Activated naive CD4-positive, alpha-beta T cell treated with anti-CD3 and anti-CD28 coated beads, Interleukin-2, amount 10 ng/mL, durations not matched to agents 7 days and 5 days (primary cell): Measurements from ENCODE around the gene ADAT3.
"Not testable (repeated sequence)": the region's sequence is repeated elsewhere in the genome, so short reads cannot be mapped to it uniquely, and the experiment has no call there.

ENCODE experiments used
- CTCF ChIA-PET: fragments of 350-600 bp; sonication (Branson Sonifier 250); formaldehyde crosslinking; loops from one replicate; lab custom pipeline; 2021; ENCODE audit warnings: antibody characterized with exemption; lab: Charles Lee
- DNase-seq: peaks from one replicate; pipeline ENCODE4 v3.0.0-alpha.2; 2020
- H3K27ac Mint-ChIP-seq: one replicate; pipeline ENCODE4 v1.8.0; 2021; ENCODE audit warnings: mild to moderate bottlenecking, moderate library complexity, mixed read lengths
- H3K27me3 Mint-ChIP-seq: one replicate; pipeline ENCODE4 v1.8.0; 2021; ENCODE audit warnings: mild to moderate bottlenecking, mixed read lengths
- H3K36me3 Mint-ChIP-seq: one replicate; pipeline ENCODE4 v1.8.0; 2021; ENCODE audit warnings: mixed read lengths
- H3K4me1 Mint-ChIP-seq: one replicate; pipeline ENCODE4 v1.8.0; 2021; ENCODE audit warnings: mixed read lengths
- H3K4me3 Mint-ChIP-seq: one replicate; pipeline ENCODE4 v1.8.0; 2021; ENCODE audit warnings: mild to moderate bottlenecking, moderate library complexity, mixed read lengths
- H3K9me3 Mint-ChIP-seq: one replicate; pipeline ENCODE4 v1.8.0; 2021; ENCODE audit warnings: mixed read lengths

Gene ADAT3

DNA sequence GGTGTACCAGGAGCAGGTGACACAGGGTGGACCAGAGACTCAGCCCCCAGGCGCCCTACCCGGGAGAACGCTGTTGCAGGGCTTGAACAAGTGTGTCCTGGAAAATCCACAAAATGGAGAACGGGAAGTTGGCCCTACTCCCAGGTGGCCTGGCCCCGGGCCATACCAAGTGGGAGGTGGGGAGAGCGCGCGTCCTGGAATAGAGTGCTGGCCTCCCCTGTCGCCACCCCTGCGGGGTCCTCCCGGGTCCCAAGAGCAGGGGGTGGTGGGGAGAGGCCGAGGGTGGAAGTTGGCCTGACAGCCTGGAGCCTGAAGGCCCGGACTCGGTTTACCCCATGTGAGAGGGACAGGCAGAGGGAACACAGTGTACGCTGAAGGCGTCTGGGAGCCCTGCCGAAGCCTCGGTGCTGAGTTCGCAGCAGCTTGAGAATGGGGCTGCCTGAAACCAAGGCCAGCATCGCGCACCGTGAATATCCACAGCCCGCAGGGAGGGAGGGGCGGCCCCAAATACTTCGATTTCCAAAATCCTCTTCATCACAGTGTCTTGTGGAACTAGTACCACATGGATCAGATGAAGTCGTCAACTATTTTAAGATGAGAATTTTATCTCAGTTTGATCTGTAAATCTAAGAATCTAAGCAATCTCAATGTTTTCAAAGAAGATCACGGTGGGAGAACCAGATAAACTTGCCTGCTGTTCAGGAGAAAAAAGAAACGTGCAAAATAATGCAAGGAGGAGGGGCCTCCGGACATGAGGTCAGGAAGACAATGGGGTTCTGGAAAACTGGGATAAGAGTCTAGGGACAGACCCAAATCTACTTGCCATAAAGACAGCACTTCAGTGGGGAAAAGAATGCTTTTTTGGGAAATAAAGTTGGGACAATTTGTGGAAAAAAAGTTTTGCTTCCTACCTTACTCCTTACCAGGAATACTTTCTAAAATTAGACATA is 31.4 kb upstream of the ADAT3 start:
- DNase-seq: no peak
- peaks cover 44% of the 10 kb centered on the region for H3K4me1 Mint-ChIP-seq
- H3K4me3 Mint-ChIP-seq: peak overlapping the region; percentile 100
- CTCF ChIA-PET: interaction anchor here (1.3 to 2.6 kb wide), 2 partner anchors 8 to 9 kb away, joined by 3 to 15 read pairs; no protein-coding TSS in a partner anchor
- no peaks in the 10 kb centered on the region for H3K9me3 Mint-ChIP-seq
- H3K36me3 Mint-ChIP-seq: peaks cover 36% of the 10 kb centered on the region
- H3K27me3 Mint-ChIP-seq: peaks cover 4% of the 10 kb centered on the region
- peak overlapping the region; percentile 98 for H3K27ac Mint-ChIP-seq

DNA sequence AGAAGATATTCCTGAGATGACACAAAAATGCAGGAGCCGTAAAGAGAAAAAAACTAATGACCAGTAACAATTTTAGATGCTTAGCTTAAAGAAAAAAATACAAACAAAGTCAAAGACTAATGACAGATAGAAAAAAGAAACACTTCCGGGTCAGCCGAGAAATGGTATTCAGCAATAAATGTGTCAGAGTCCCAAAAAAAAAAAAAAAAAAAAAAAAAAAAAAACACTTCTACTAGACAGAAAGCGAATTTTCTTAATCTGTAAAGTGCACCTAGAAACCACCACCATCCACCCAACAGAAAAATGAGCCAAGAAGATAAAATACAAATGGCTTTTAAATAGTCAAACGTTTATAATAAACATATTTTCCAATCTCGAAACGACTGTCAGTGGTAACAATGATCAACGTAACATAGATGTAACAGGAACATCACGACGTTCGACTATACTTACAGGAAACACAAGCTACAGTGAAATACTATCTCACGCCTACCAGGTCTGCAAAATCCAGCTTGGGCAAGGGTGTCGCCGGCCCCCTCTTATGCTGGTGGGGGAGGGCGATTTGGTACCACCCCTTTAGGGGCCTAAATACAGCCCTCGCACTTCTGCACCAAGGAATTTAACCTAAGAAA is 30.5 kb upstream of the ADAT3 start:
- no peak for DNase-seq
- Mint-ChIP-seq H3K4me3 (peak overlapping the region; percentile 100), H3K9me3 (no peaks in the 10 kb centered on the region), H3K27ac (peak overlapping the region; percentile 98), H3K4me1 (peaks cover 36% of the 10 kb centered on the region), H3K27me3 (peaks cover 4% of the 10 kb centered on the region), H3K36me3 (peaks cover 35% of the 10 kb centered on the region)
- CTCF ChIA-PET: interaction anchor here (0.9 to 2.6 kb wide), 4 partner anchors 9 to 23 kb away, joined by 3 to 15 read pairs (median 4); no protein-coding TSS in a partner anchor

DNA sequence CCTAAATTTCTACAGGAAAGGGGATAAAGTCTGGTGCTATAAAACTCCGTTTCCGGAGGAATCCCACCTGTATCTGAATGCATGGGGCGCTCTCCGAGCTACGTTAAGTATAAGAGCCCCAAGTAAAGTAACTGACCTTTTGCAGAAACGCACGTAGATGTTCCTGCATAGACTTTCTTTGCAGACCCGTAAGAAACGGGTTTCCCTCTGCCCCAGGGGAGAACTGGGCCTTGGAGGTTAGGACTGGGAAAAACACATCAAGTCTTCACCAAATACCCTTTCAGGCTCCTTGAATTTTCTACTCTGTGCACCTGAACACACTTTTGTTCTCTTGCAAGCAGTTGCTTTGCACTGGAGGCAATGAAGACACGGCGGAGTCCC is 29.9 kb upstream of the ADAT3 start:
- H3K4me1 Mint-ChIP-seq: peaks cover 35% of the 10 kb centered on the region
- H3K27ac Mint-ChIP-seq: peak overlapping the region; percentile 98
- CTCF ChIA-PET: interaction anchor here (0.9 to 2.6 kb wide), 4 partner anchors 9 to 22 kb away, joined by 3 to 15 read pairs (median 4); no protein-coding TSS in a partner anchor
- not testable (repeated sequence) for DNase-seq, H3K9me3 Mint-ChIP-seq, H3K27me3 Mint-ChIP-seq
- peaks cover 37% of the 10 kb centered on the region for H3K36me3 Mint-ChIP-seq
- H3K4me3 Mint-ChIP-seq: peak overlapping the region; percentile 100

DNA sequence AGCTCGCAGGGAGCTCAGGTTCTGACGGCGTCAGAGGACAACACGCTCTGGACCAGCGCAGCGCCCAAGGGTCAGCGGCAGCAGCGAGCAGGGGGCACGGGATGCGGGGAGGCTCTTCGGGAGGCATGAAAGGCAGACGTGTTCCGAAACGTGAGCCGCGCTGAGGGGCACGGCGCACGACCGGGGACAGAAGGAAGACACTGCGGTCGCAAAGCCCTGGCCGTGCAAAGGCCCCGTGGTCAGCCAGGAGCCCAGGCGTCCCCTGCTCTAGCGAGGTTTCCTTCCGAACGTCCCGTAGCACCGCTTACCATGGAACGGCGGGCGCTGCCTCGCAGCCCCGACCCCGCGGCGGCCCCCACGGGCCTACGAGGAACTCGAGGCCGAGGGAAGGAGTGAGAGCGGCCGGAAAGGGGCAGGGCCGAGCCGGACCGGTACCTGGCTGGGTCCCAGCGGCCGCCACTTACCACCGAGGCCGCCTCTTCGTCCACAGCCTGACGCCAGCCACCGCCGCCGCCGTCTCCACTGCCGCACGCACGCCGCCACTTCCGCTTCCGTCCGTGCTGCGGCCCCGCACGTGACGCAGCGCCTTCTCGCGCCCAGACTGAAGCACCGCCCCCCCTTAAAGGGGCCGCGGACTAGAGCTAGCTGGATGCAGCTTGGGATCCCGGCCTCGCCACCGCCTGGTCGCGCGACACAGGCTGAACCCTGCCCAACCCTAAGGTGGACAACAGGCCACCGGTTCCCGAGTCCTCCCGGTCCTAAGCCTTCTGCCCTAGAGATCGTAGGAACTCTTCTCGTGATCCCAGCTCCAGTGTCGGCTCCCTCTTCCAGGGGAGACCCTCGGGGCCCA is 29.3 kb upstream of the ADAT3 start:
- CTCF ChIA-PET: interaction anchor here (0.9 to 2.6 kb wide), 6 partner anchors 9 to 22 kb away, joined by 3 to 15 read pairs (median 4); no protein-coding TSS in a partner anchor
- H3K9me3 Mint-ChIP-seq: no peaks in the 10 kb centered on the region
- H3K4me3 Mint-ChIP-seq: peak overlapping the region; percentile 100
- peak; percentile 92 for DNase-seq
- H3K27me3 Mint-ChIP-seq: peaks cover 4% of the 10 kb centered on the region
- peaks cover 35% of the 10 kb centered on the region for H3K4me1 Mint-ChIP-seq
- peak overlapping the region; percentile 98 for H3K27ac Mint-ChIP-seq
- H3K36me3 Mint-ChIP-seq: peaks cover 33% of the 10 kb centered on the region

DNA sequence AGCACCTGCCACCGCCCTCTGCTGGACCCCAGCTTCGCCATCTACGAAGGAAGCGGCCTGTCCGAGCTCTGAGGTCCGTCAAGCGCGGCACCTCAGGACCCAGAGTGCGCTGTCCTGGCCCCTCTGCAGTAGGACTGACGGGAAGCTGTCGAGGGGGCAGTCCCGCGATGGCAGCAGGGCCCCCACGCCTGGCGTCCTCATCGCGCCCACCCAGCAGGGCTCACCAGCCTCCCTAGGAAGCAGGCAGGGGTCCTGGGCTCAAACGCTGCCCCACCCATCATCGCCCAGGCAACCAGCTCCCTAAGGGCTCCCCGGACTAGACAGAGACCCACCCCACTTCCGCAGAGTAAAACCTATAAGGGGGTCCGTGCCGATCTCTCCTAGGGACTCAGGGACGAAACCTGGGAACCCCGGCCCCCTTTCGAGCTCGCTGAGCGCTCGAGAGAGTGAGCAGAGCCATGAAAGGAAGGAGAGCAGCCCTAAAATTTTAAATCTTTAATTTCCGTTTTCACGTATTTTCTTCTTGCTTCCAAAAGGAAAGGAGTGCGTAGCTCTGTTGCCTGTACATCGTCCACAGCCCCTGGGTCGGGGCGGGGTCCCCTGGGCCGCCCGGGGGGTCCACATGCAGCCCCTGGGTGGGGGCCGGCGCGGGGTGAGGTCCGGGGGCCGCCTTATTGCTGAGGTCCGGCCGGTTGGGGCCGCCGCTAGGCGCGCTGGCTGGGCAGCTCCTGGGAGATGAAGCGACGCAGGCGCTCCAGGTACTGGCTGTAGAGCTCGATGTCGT is 28.5 kb upstream of the ADAT3 start:
- Mint-ChIP-seq H3K4me1 (peaks cover 36% of the 10 kb centered on the region), H3K36me3 (peaks cover 35% of the 10 kb centered on the region), H3K4me3 (peak overlapping the region; percentile 100), H3K27ac (peak overlapping the region; percentile 98)
- CTCF ChIA-PET: interaction anchor here (0.9 to 2.6 kb wide), 4 partner anchors 8 to 21 kb away, joined by 3 to 15 read pairs (median 4); no protein-coding TSS in a partner anchor
- not testable (repeated sequence) for H3K27me3 Mint-ChIP-seq, H3K9me3 Mint-ChIP-seq, DNase-seq

DNA sequence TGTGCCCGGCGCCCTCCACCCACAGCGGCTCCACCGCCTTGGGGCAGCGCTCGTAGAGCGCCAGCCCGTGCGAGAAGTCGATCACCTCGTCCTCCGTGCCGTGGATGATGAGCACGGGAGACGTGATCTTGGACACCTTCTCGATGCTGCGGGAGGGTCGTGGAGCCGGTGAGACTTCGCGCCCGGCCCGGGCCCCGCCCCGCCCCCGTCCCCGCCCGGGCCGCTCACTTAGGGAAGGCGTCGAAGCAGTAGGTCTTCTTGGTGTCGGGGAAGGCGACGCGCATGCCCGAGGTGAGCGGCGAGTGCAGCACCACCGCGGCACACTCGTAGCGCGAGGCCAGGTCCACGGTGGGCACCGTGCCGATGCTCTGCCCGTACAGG is 27.9 kb upstream of the ADAT3 start:
- DNase-seq, H3K27ac Mint-ChIP-seq, H3K4me3 Mint-ChIP-seq, H3K9me3 Mint-ChIP-seq, H3K27me3 Mint-ChIP-seq: not testable (repeated sequence)
- peaks cover 41% of the 10 kb centered on the region for H3K4me1 Mint-ChIP-seq
- H3K36me3 Mint-ChIP-seq: peaks cover 39% of the 10 kb centered on the region
- CTCF ChIA-PET: interaction anchor here (1.0 kb wide), 1 partner anchor 21 kb away, joined by 3 read pairs; no protein-coding TSS in a partner anchor

DNA sequence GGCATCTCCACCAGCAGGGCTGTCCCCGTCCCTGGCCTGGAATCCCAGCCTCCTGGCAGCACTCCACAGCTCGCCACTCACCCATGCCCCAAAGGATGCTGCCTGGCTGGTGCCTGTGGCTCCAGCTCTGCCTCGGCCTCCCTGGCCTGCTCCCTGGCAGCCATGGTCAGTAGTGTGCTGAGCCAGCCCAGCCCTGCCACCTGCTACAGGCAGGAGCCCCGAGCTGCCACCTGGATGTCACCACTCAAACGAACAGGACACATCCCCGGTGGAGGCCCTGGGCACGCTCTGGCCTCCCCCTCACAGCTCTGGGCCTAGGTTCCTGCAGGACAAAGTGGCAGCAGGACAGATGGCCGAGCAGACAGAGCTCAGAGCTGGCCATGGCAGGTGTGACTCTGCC is 26.6 kb upstream of the ADAT3 start:
- H3K9me3 Mint-ChIP-seq, DNase-seq, H3K4me3 Mint-ChIP-seq, CTCF ChIA-PET, H3K27ac Mint-ChIP-seq, H3K27me3 Mint-ChIP-seq: not testable (repeated sequence)
- Mint-ChIP-seq H3K4me1 (peaks cover 51% of the 10 kb centered on the region), H3K36me3 (peaks cover 45% of the 10 kb centered on the region)

DNA sequence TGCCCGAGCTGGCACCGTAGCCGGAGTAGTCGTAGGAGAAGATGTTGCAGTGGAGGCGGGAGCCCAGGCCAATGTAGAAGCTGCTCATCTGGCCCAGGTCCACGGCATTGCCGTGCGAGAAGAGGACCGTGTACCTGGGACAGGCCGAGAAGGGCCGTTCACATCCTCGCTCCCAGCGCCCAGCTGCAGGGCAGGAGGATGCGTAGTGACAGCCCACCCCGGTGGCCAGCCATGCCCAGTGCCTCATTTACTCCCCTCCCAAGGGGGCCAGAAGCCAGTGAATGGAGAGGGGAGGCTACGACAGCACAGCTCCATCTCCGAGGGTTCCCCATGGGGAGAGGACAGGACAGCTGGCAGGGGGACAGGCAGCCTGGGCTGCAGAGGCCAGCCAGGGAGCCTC is 25.2 kb upstream of the ADAT3 start:
- H3K27me3 Mint-ChIP-seq, H3K27ac Mint-ChIP-seq: not testable (repeated sequence)

DNA sequence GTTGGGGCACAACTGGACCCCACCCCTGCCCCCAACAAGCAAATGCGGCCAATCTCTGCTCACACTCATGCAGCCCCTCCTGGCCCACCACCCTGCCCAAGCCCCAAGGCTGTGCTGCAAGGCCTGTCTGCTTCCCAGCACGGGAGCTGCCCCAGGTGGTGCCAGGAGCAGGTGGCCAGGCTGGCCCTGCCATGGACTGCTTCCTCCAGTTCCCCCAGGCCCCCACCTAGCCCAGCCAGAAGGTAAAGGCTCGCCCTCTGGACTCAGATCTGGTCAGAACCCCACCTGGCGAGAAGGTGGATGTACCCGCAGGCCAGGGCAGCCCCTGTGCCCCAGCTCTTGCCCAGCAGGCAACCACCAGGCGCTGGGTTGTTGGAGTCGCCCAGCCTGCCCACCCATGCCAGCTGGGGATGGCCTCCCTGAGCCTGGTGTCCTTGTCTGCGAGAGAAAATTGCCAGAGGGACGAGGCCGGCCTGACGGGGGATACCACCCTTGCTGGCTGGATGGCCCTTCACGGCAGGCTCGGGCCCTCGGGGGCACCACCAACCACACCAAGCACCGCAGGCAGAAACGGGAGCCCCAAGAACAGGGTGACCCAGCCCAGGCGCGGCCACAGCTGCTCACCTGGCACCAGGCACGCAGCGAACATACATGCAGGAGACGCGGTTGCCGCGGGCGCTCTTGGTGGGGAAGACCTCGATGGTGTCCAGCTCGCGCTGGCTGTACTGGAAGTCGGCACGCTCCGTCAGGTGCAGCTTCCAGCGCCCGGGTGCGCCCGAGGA is 24.4 kb upstream of the ADAT3 start:
- H3K4me1 Mint-ChIP-seq: peaks cover 46% of the 10 kb centered on the region
- peak overlapping the region; percentile 33 for H3K27ac Mint-ChIP-seq
- H3K9me3 Mint-ChIP-seq: no peaks in the 10 kb centered on the region
- H3K27me3 Mint-ChIP-seq: no peaks in the 10 kb centered on the region
- H3K36me3 Mint-ChIP-seq: peaks cover 41% of the 10 kb centered on the region
- CTCF ChIA-PET: interaction anchor here (1.2 kb wide), 1 partner anchor 17 kb away, joined by 3 read pairs; no protein-coding TSS in a partner anchor
- no peak for DNase-seq
- H3K4me3 Mint-ChIP-seq: peak overlapping the region; percentile 28

More for the DNA sequence above, 25.2 kb upstream of the ADAT3 start:
- Mint-ChIP-seq H3K36me3 (peaks cover 47% of the 10 kb centered on the region), H3K4me3 (peak overlapping the region; percentile 18), H3K4me1 (peaks cover 42% of the 10 kb centered on the region)
- DNase-seq, H3K9me3 Mint-ChIP-seq: not testable (repeated sequence)
- CTCF ChIA-PET: interaction anchor here (1.2 kb wide), 1 partner anchor 18 kb away, joined by 3 read pairs; no protein-coding TSS in a partner anchor

DNA sequence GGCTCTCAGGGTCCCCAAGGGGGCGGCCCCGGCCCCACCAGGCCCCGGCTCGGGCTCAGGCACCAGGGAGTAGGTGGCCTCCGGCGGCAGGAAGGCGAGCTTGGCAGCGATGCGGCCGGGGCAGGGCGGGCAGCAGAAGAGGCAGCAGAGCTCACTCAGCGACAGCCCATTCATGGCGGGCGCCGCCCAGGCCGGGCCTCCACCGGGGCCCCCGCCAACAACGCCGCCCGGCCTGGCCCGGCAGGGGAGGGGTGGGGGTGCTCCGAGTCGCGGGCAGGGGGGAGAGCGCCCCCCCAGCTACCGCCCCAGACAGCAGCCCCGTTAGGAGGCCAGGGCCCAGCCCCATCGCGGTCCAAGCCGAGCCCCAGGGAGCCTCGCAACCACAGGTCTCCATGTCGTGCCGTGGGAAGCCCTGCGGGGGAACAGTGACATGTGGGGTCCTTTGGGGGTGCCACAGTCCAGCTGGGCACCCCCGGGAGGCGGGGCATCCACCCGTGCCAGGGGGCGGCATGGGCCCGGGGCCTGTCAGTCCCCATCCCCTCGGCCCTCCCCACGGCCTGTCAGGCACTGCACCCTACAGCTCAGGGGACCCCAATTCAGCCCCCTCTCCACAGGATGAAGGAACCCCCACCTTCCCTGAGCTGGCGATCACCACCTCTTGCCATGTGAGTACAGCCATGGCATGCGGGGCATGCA is 23.7 kb upstream of the ADAT3 start:
- Mint-ChIP-seq H3K4me3 (peak overlapping the region; percentile 90), H3K4me1 (peaks cover 44% of the 10 kb centered on the region), H3K36me3 (peaks cover 37% of the 10 kb centered on the region), H3K27ac (peak overlapping the region; percentile 90)
- H3K27me3 Mint-ChIP-seq, H3K9me3 Mint-ChIP-seq, DNase-seq, CTCF ChIA-PET: not testable (repeated sequence)

DNA sequence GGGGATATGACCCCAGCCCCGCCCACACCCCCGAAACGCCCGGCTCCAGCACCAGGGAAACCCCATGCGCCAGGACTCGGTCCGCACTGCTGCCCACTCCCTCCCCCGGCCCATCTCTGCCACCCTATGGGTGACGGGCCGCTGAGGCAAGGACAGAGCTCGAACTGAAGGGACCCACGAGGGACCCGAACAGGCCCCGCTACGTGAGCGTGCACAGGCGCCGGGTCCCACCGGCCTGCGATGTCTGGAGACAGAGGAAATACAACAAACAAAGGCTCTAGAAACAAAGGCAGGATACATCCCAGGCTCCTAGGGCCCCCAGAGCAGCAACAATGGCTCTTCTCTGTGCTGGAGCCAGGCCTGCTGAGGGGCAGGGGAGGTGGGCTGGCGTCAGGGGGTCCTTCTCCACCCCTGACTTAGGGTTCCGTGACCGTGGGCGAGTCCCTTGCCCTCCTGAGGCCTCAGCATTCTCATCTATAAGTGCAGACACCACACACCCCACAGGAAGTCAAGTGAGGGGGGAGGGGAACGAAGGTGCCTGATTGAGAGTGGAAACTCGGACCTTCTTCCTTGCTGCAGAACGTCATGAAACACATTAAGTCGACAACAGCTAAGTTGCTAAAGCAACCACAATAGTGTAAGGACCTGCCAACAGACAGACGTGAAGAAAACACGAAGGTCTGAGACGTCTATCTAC is 23.0 kb upstream of the ADAT3 start:
- DNase-seq: peak; percentile 86
- Mint-ChIP-seq H3K27me3 (no peaks in the 10 kb centered on the region), H3K4me3 (peak overlapping the region; percentile 90), H3K36me3 (peaks cover 37% of the 10 kb centered on the region), H3K9me3 (no peaks in the 10 kb centered on the region), H3K27ac (peak overlapping the region; percentile 90), H3K4me1 (peaks cover 45% of the 10 kb centered on the region)
- CTCF ChIA-PET: interaction anchor here (0.6 to 1.6 kb wide), 3 partner anchors 11 to 29 kb away, joined by 3 to 5 read pairs (median 4); no protein-coding TSS in a partner anchor
